ENCODE results near the gene NRARP. TPM values are rescaled to one million over a fixed set of nuclear protein-coding genes. Genes with fewer than 3 reads are reported as not detected.

The NRARP gene, protein sequence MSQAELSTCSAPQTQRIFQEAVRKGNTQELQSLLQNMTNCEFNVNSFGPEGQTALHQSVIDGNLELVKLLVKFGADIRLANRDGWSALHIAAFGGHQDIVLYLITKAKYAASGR
- total RNA-seq (1 to 10 TPM in 1 of 2 donors, under 1 TPM in 1; 0.93 to 1.3 TPM), polyA plus RNA-seq (under 1 TPM in 1 of 2 donors, not detected in 1; 0.48 TPM)

- Histone ChIP-seq H3K4me3 (ENCODE audit: low read depth in 1 of 3, low read length in 3 of 3) (peak within 1 kb of the TSS; percentile 54 to 63 (median 55)), H3K27me3 (ENCODE audit: control insufficient read depth in 4 of 4, insufficient read depth in 4 of 4, low read length in 3 of 4) (peaks cover 0 to 3% (median 0%) of the 10 kb centered on the region in 4 donors), H3K36me3 (ENCODE audit: control insufficient read depth in 4 of 4, insufficient read depth in 3 of 4, low read depth in 1 of 4, low read length in 3 of 4) (no peaks in the 10 kb centered on the region), H3K4me1 (ENCODE audit: control insufficient read depth in 4 of 4, insufficient read depth in 4 of 4, low read length in 3 of 4) (peaks cover 12 to 60% (median 28%) of the 10 kb centered on the region in 4 donors), H3K9me3 (ENCODE audit: control insufficient read depth in 4 of 4, low read length in 3 of 4) (no peaks in the 10 kb centered on the region), H3K27ac (ENCODE audit: low read depth in 1 of 2, low read length in 2 of 2) (peak within 1 kb of the TSS; percentile 18 to 73), H3K9ac (ENCODE audit: low read depth in 1 of 2, low read length in 2 of 2) (peak within 1 kb of the TSS in 1 of 2 donors; percentile 37)
- 1% methylated on average over 60 of the region's 60 CpGs for WGBS
- DNase-seq (ENCODE audit: low spot score): peak; percentile 80
- TF ChIP-seq, protein P1, sequence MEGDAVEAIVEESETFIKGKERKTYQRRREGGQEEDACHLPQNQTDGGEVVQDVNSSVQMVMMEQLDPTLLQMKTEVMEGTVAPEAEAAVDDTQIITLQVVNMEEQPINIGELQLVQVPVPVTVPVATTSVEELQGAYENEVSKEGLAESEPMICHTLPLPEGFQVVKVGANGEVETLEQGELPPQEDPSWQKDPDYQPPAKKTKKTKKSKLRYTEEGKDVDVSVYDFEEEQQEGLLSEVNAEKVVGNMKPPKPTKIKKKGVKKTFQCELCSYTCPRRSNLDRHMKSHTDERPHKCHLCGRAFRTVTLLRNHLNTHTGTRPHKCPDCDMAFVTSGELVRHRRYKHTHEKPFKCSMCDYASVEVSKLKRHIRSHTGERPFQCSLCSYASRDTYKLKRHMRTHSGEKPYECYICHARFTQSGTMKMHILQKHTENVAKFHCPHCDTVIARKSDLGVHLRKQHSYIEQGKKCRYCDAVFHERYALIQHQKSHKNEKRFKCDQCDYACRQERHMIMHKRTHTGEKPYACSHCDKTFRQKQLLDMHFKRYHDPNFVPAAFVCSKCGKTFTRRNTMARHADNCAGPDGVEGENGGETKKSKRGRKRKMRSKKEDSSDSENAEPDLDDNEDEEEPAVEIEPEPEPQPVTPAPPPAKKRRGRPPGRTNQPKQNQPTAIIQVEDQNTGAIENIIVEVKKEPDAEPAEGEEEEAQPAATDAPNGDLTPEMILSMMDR (IDR thresholded peaks at IDR 0.05; ENCODE audit: low read depth, low read length, missing input control): no peak
- TF ChIP-seq GABPA (IDR thresholded peaks at IDR 0.05 in 1 of 2, conservative IDR thresholded peaks at IDR 0.05 in 1 of 2) (no peak), HNF4A (conservative IDR thresholded peaks at IDR 0.05) (no peak), NR2F2 (IDR thresholded peaks at IDR 0.05) (no peak), ATF3 (IDR thresholded peaks at IDR 0.05) (no peak), FOXA2 (IDR thresholded peaks at IDR 0.05) (no peak), RAD21 (IDR thresholded peaks at IDR 0.05) (no peak), YY1 (IDR thresholded peaks at IDR 0.05) (no peak), ZBTB33 (IDR thresholded peaks at IDR 0.05) (no peak)
Measured at GRCh38 chr9:137302118-137302448, at the start of gene NRARP. Gene NRARP (minus strand): TSS chr9:137302271. CDS start chr9:137301928, 343 bp downstream.

GRCh38 chr9:137350696-137351584 lies 48.9 kb upstream of the NRARP start:
- no peaks in the 10 kb centered on the region for H3K4me1 ChIP-seq (ENCODE audit: control insufficient read depth in 4 of 4, insufficient read depth in 4 of 4, low read length in 3 of 4)
- H3K9ac ChIP-seq (ENCODE audit: low read depth in 1 of 2, low read length in 2 of 2): no peak overlapping the region
- no peak for DNase-seq (ENCODE audit: low spot score)
- peaks cover 0 to 4% (median 0%) of the 10 kb centered on the region in 4 donors for H3K9me3 ChIP-seq (ENCODE audit: control insufficient read depth in 4 of 4, low read length in 3 of 4)
- WGBS: 96% methylated on average over 30 of the region's 30 CpGs
- H3K27me3 ChIP-seq (ENCODE audit: control insufficient read depth in 4 of 4, insufficient read depth in 4 of 4, low read length in 3 of 4): no peaks in the 10 kb centered on the region
- H3K27ac ChIP-seq (ENCODE audit: low read depth in 1 of 2, low read length in 2 of 2): no peak overlapping the region
- H3K4me3 ChIP-seq (ENCODE audit: low read depth in 1 of 3, low read length in 3 of 3): no peak overlapping the region
- TF ChIP-seq RAD21 (IDR thresholded peaks at IDR 0.05) (no peak), HNF4G (IDR thresholded peaks at IDR 0.05) (no peak)
- H3K36me3 ChIP-seq (ENCODE audit: control insufficient read depth in 4 of 4, insufficient read depth in 3 of 4, low read depth in 1 of 4, low read length in 3 of 4): peaks cover 0 to 6% (median 3%) of the 10 kb centered on the region in 4 donors

DNA sequence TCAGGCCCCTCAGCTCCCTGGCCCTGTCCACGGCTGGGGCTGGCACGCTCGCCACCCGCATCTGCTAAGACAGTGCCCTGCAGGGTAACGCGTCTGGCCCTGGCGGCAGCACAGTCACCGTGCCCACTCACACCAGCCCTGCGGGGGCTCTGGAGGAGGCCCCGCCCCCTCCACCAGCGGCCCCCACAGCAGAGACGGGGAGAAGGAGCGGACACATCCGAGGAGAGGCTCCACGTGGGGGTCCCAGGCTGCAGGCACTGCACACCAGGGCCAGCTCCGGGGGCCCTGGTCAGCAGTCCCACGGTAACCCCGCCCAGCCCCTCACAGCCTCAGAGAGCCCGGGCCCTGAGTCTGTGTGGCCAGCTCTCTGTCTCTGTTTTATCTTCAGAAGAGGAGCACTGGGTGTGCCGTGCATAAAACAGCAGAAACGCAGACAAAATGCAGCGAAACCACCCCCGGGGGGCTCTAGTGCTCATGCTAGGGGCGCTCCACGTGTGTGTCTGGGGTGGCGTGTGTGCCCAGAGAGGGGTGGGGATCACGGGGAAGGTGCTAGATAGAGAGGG lies 47.5 kb upstream of the NRARP start:
- Histone ChIP-seq H3K9me3 (ENCODE audit: control insufficient read depth in 4 of 4, low read length in 3 of 4) (peaks cover 0 to 4% (median 0%) of the 10 kb centered on the region in 4 donors), H3K9ac (ENCODE audit: low read depth in 1 of 2, low read length in 2 of 2) (no peak overlapping the region), H3K27ac (ENCODE audit: low read depth in 1 of 2, low read length in 2 of 2) (no peak overlapping the region), H3K4me1 (ENCODE audit: control insufficient read depth in 4 of 4, insufficient read depth in 4 of 4, low read length in 3 of 4) (no peaks in the 10 kb centered on the region), H3K36me3 (ENCODE audit: control insufficient read depth in 4 of 4, insufficient read depth in 3 of 4, low read depth in 1 of 4, low read length in 3 of 4) (peaks cover 0 to 6% (median 3%) of the 10 kb centered on the region in 4 donors), H3K4me3 (ENCODE audit: low read depth in 1 of 3, low read length in 3 of 3) (no peak overlapping the region), H3K27me3 (ENCODE audit: control insufficient read depth in 4 of 4, insufficient read depth in 4 of 4, low read length in 3 of 4) (no peaks in the 10 kb centered on the region)
- WGBS: 96% methylated on average over 27 of the region's 27 CpGs
- no peak for DNase-seq (ENCODE audit: low spot score)
- no peak for TF ChIP-seq NR2F2 (IDR thresholded peaks at IDR 0.05)
- TF ChIP-seq FOXA1 (IDR thresholded peaks at IDR 0.05): no peak
- TF ChIP-seq HNF4A (conservative IDR thresholded peaks at IDR 0.05): no peak
- no peak for TF ChIP-seq HNF4G (IDR thresholded peaks at IDR 0.05)
- no peak for TF ChIP-seq RAD21 (IDR thresholded peaks at IDR 0.05)
- no peak for TF ChIP-seq EGR1 (IDR thresholded peaks at IDR 0.05; ENCODE audit: low read depth in 2 of 2)
- no peak for TF ChIP-seq YY1 (IDR thresholded peaks at IDR 0.05)
- TF ChIP-seq, protein P2, sequence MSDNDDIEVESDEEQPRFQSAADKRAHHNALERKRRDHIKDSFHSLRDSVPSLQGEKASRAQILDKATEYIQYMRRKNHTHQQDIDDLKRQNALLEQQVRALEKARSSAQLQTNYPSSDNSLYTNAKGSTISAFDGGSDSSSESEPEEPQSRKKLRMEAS (IDR thresholded peaks at IDR 0.05): no peak
- no peak for TF ChIP-seq TAF1 (conservative IDR thresholded peaks at IDR 0.05)
- TF ChIP-seq SP1 (IDR thresholded peaks at IDR 0.05): no peak
- TF ChIP-seq RXRA (IDR thresholded peaks at IDR 0.05): no peak

Measured in liver (tissue), 9 donors.